ENCODE measurements around the gene AMOT.

Gene AMOT

DNA sequence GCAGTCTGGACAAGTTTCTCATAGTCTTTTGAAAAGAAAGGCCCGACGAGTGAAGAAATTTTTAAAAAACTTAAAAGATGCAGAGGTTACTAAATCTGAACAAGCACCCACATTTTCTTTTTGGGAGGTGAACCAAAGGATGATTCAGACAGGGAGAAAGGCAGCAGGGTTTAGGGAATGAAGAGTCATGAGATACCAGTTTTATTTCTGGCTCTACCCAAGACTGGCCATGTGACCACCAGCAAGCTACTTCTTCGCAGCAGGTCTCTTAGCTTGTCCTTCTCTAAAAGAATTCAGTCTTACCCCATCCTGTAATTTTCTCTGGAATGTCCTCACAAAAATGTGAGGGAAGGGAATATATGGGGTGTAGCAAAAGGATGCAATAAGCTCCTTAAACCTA lies 37.6 kb downstream of the AMOT start:
- DNase-seq, result no peak
- POLR2A ChIA-PET, result no interaction called here
- peaks cover 0 to 3% (median 0%) of the 10 kb centered on the region in 4 experiments for H3K4me1 ChIP-seq (ENCODE audit: control extremely low read depth in 1 of 4, control insufficient read depth in 4 of 4, insufficient read depth in 4 of 4, low read length in 3 of 4)

DNA sequence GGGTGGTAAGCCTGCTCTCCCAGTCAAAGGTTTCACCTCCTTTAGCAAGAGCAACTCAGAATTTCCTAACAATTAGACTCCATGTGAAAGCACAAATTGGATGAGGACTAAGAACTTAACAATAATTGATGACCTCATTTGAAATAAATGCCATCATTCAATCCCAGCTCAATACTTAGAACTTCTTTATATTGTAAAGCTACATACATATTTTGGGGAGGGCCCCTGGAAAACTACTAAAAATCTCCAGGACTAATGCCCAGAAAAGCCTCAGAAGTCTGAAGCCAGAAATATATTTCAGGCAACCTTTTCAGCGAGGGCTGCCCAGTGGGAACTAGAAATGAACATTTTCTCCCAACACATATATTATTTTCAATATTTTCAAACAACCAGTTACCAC lies 38.1 kb downstream of the AMOT start:
- Histone ChIP-seq H3K27ac (ENCODE audit: insufficient read depth in 1 of 2, low read depth in 1 of 2, low read length in 2 of 2, poor library complexity in 1 of 2, severe bottlenecking in 2 of 2) (no peak overlapping the region), H3K4me1 (ENCODE audit: control extremely low read depth in 1 of 4, control insufficient read depth in 4 of 4, insufficient read depth in 4 of 4, low read length in 3 of 4) (peaks cover 0 to 3% (median 0%) of the 10 kb centered on the region in 4 experiments), H3K4me3 (ENCODE audit: control insufficient read depth in 1 of 7, extremely low read depth in 1 of 7, insufficient read depth in 4 of 7, low read depth in 2 of 7, low read length in 6 of 7) (no peak overlapping the region), H3K27me3 (replicated peaks in 2 of 5; ENCODE audit: control insufficient read depth in 4 of 5, insufficient read depth in 5 of 5, low read length in 4 of 5) (peaks cover 0 to 2% (median 0%) of the 10 kb centered on the region in 5 experiments), H3K36me3 (ENCODE audit: control insufficient read depth in 4 of 4, insufficient read depth in 4 of 4, low read length in 3 of 4) (peaks cover 0 to 13% (median 1%) of the 10 kb centered on the region in 4 experiments), H3K9me3 (ENCODE audit: control extremely low read depth in 1 of 5, control insufficient read depth in 4 of 5, insufficient read depth in 2 of 5, low read depth in 1 of 5, low read length in 4 of 5) (peaks cover 0 to 2% (median 0%) of the 10 kb centered on the region in 5 experiments)
- no peak for DNase-seq
- POLR2A ChIA-PET, result no interaction called here
- CTCF ChIA-PET, result no interaction called here
- 78% methylated on average over 1 of the region's 1 CpG for WGBS (ENCODE audit: insufficient coverage)

More for the DNA sequence above, 37.6 kb downstream of the AMOT start:
- no peak overlapping the region for H3K27ac ChIP-seq (ENCODE audit: insufficient read depth in 1 of 2, low read depth in 1 of 2, low read length in 2 of 2, poor library complexity in 1 of 2, severe bottlenecking in 2 of 2)
- H3K9me3 ChIP-seq (ENCODE audit: control extremely low read depth in 1 of 5, control insufficient read depth in 4 of 5, insufficient read depth in 2 of 5, low read depth in 1 of 5, low read length in 4 of 5), result no peaks in the 10 kb centered on the region
- CTCF ChIA-PET, result no interaction called here
- peaks cover 0 to 2% (median 0%) of the 10 kb centered on the region in 5 experiments for H3K27me3 ChIP-seq (replicated peaks in 2 of 5; ENCODE audit: control insufficient read depth in 4 of 5, insufficient read depth in 5 of 5, low read length in 4 of 5)
- no peak overlapping the region for H3K4me3 ChIP-seq (ENCODE audit: control insufficient read depth in 1 of 7, extremely low read depth in 1 of 7, insufficient read depth in 4 of 7, low read depth in 2 of 7, low read length in 6 of 7)
- peaks cover 0 to 13% (median 1%) of the 10 kb centered on the region in 4 experiments for H3K36me3 ChIP-seq (ENCODE audit: control insufficient read depth in 4 of 4, insufficient read depth in 4 of 4, low read length in 3 of 4)
- no CpG with 5 or more reads among the region's 3 CpGs for WGBS (ENCODE audit: insufficient coverage)

- peaks cover 0 to 2% (median 0%) of the 10 kb centered on the region in 5 experiments for H3K27me3 ChIP-seq (replicated peaks in 2 of 5; ENCODE audit: control insufficient read depth in 4 of 5, insufficient read depth in 5 of 5, low read length in 4 of 5)
- peaks cover 0 to 13% (median 1%) of the 10 kb centered on the region in 4 experiments for H3K36me3 ChIP-seq (ENCODE audit: control insufficient read depth in 4 of 4, insufficient read depth in 4 of 4, low read length in 3 of 4)
- peaks cover 0 to 2% (median 0%) of the 10 kb centered on the region in 5 experiments for H3K9me3 ChIP-seq (ENCODE audit: control extremely low read depth in 1 of 5, control insufficient read depth in 4 of 5, insufficient read depth in 2 of 5, low read depth in 1 of 5, low read length in 4 of 5)
- ChIA-PET POLR2A (no interaction called here), CTCF (no interaction called here)
- DNase-seq, result no peak
- no peak overlapping the region for H3K4me3 ChIP-seq (ENCODE audit: control insufficient read depth in 1 of 7, extremely low read depth in 1 of 7, insufficient read depth in 4 of 7, low read depth in 2 of 7, low read length in 6 of 7)
- no peak overlapping the region for H3K27ac ChIP-seq (ENCODE audit: insufficient read depth in 1 of 2, low read depth in 1 of 2, low read length in 2 of 2, poor library complexity in 1 of 2, severe bottlenecking in 2 of 2)
- no peaks in the 10 kb centered on the region for H3K4me1 ChIP-seq (ENCODE audit: control extremely low read depth in 1 of 4, control insufficient read depth in 4 of 4, insufficient read depth in 4 of 4, low read length in 3 of 4)
- 67% methylated on average over 8 of the region's 12 CpGs for WGBS (ENCODE audit: insufficient coverage)
These were observed 39.5 kb downstream of the AMOT start for GRCh38 chrX:112800971-112801775.

DNA sequence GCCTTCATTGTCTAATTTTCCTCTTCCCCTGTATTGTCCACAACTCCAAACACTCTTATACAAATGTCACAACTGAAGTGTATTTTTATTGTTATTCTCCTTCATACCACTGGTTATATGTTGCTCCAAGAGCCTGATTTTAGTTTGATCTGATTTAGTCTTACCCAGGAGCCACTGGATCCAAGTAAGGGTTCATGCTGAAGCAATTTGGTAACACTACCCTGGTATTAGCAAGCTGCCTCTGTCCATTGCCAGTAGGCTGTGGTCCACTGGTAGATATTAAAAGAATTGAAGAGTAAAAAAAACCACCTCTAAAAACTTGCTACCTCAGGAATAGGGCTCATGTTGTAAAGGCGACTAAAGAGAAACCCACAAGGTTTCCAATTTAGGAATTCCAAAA lies 41.2 kb downstream of the AMOT start:
- no peak for DNase-seq
- no CpG with 5 or more reads among the region's 1 CpG for WGBS (ENCODE audit: insufficient coverage)
- Histone ChIP-seq H3K9me3 (ENCODE audit: control extremely low read depth in 1 of 5, control insufficient read depth in 4 of 5, insufficient read depth in 2 of 5, low read depth in 1 of 5, low read length in 4 of 5) (peaks cover 0 to 2% (median 0%) of the 10 kb centered on the region in 5 experiments), H3K4me1 (ENCODE audit: control extremely low read depth in 1 of 4, control insufficient read depth in 4 of 4, insufficient read depth in 4 of 4, low read length in 3 of 4) (no peaks in the 10 kb centered on the region), H3K36me3 (ENCODE audit: control insufficient read depth in 4 of 4, insufficient read depth in 4 of 4, low read length in 3 of 4) (peaks cover 0 to 13% (median 1%) of the 10 kb centered on the region in 4 experiments), H3K4me3 (ENCODE audit: control insufficient read depth in 1 of 7, extremely low read depth in 1 of 7, insufficient read depth in 4 of 7, low read depth in 2 of 7, low read length in 6 of 7) (no peak overlapping the region), H3K27me3 (replicated peaks in 2 of 5; ENCODE audit: control insufficient read depth in 4 of 5, insufficient read depth in 5 of 5, low read length in 4 of 5) (peaks cover 0 to 2% (median 0%) of the 10 kb centered on the region in 5 experiments), H3K27ac (ENCODE audit: insufficient read depth in 1 of 2, low read depth in 1 of 2, low read length in 2 of 2, poor library complexity in 1 of 2, severe bottlenecking in 2 of 2) (no peak overlapping the region)
- CTCF ChIA-PET, result no interaction called here
- POLR2A ChIA-PET, result no interaction called here

DNA sequence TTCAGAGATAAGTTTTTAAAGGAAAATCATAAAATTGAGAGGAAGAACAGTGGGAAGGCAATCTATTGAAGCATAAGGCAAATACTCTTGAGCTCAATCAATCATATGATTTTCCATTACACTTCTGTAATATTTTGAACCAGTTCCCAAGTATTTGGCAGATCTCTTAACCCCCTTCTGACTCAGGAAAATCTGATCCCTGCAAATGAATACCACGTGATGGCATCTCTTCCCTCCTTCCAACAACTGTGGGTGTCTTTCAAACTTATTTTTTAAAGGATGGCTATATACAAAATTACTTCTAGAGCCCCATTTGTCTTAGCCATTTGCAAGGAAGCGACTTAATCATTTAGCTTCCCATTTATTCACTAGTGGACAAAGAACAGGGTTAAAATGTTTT lies 41.9 kb downstream of the AMOT start:
- peaks cover 0 to 2% (median 0%) of the 10 kb centered on the region in 5 experiments for H3K27me3 ChIP-seq (replicated peaks in 2 of 5; ENCODE audit: control insufficient read depth in 4 of 5, insufficient read depth in 5 of 5, low read length in 4 of 5)
- whole genome bisulfite sequencing (ENCODE audit: insufficient coverage), result no CpG with 5 or more reads among the region's 2 CpGs
- no peak for DNase-seq
- ChIA-PET CTCF (no interaction called here), POLR2A (no interaction called here)
- H3K4me1 ChIP-seq (ENCODE audit: control extremely low read depth in 1 of 4, control insufficient read depth in 4 of 4, insufficient read depth in 4 of 4, low read length in 3 of 4), result no peaks in the 10 kb centered on the region
- H3K9me3 ChIP-seq (ENCODE audit: control extremely low read depth in 1 of 5, control insufficient read depth in 4 of 5, insufficient read depth in 2 of 5, low read depth in 1 of 5, low read length in 4 of 5), result peaks cover 0 to 2% (median 0%) of the 10 kb centered on the region in 5 experiments
- no peak overlapping the region for H3K4me3 ChIP-seq (ENCODE audit: control insufficient read depth in 1 of 7, extremely low read depth in 1 of 7, insufficient read depth in 4 of 7, low read depth in 2 of 7, low read length in 6 of 7)
- peaks cover 0 to 13% (median 1%) of the 10 kb centered on the region in 4 experiments for H3K36me3 ChIP-seq (ENCODE audit: control insufficient read depth in 4 of 4, insufficient read depth in 4 of 4, low read length in 3 of 4)
- H3K27ac ChIP-seq (ENCODE audit: insufficient read depth in 1 of 2, low read depth in 1 of 2, low read length in 2 of 2, poor library complexity in 1 of 2, severe bottlenecking in 2 of 2), result no peak overlapping the region

GRCh38 chrX:112789931-112790330 lies 50.7 kb downstream of the AMOT start:
- CTCF ChIA-PET, result no interaction called here
- WGBS (ENCODE audit: insufficient coverage), result 89% methylated on average over 4 of the region's 4 CpGs
- Histone ChIP-seq H3K36me3 (ENCODE audit: control insufficient read depth in 4 of 4, insufficient read depth in 4 of 4, low read length in 3 of 4) (peaks cover 0 to 4% (median 2%) of the 10 kb centered on the region in 4 experiments), H3K27ac (ENCODE audit: insufficient read depth in 1 of 2, low read depth in 1 of 2, low read length in 2 of 2, poor library complexity in 1 of 2, severe bottlenecking in 2 of 2) (no peak overlapping the region), H3K27me3 (replicated peaks in 2 of 5; ENCODE audit: control insufficient read depth in 4 of 5, insufficient read depth in 5 of 5, low read length in 4 of 5) (no peaks in the 10 kb centered on the region), H3K9me3 (ENCODE audit: control extremely low read depth in 1 of 5, control insufficient read depth in 4 of 5, insufficient read depth in 2 of 5, low read depth in 1 of 5, low read length in 4 of 5) (no peaks in the 10 kb centered on the region), H3K4me3 (ENCODE audit: control insufficient read depth in 1 of 7, extremely low read depth in 1 of 7, insufficient read depth in 4 of 7, low read depth in 2 of 7, low read length in 6 of 7) (no peak overlapping the region), H3K4me1 (ENCODE audit: control extremely low read depth in 1 of 4, control insufficient read depth in 4 of 4, insufficient read depth in 4 of 4, low read length in 3 of 4) (peaks cover 0 to 6% (median 1%) of the 10 kb centered on the region in 4 experiments)
- POLR2A ChIA-PET, result no interaction called here
- no peak for DNase-seq

DNA sequence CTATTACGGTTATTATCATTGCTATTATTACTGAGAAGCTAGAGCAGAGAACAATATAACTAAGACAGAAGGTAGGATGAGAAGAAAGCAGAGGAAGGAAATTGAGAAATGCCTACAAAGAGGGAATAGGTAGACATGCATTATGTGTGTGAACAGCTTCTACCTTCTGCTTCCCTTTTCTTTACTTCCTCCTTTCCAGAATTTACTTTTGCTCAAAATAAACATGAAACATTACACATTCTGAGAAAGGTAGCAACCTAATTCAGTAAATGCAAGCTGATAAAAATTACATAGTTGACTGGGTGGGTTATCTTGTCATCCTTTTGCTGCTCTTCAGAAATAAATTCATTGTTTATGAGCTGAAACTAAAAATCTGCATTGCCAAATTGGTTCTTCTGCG lies 54.6 kb downstream of the AMOT start:
- ChIA-PET POLR2A (no interaction called here), CTCF (no interaction called here)
- no peak overlapping the region for H3K27ac ChIP-seq (ENCODE audit: insufficient read depth in 1 of 2, low read depth in 1 of 2, low read length in 2 of 2, poor library complexity in 1 of 2, severe bottlenecking in 2 of 2)
- H3K4me3 ChIP-seq (ENCODE audit: control insufficient read depth in 1 of 7, extremely low read depth in 1 of 7, insufficient read depth in 4 of 7, low read depth in 2 of 7, low read length in 6 of 7), result no peak overlapping the region
- H3K4me1 ChIP-seq (ENCODE audit: control extremely low read depth in 1 of 4, control insufficient read depth in 4 of 4, insufficient read depth in 4 of 4, low read length in 3 of 4), result peaks cover 0 to 6% (median 1%) of the 10 kb centered on the region in 4 experiments
- peaks cover 0 to 9% (median 0%) of the 10 kb centered on the region in 4 experiments for H3K36me3 ChIP-seq (ENCODE audit: control insufficient read depth in 4 of 4, insufficient read depth in 4 of 4, low read length in 3 of 4)
- peak in 2 of 3 donors; percentile 2 to 6 for DNase-seq
- no CpG with 5 or more reads among the region's 2 CpGs for WGBS (ENCODE audit: insufficient coverage)
- no peaks in the 10 kb centered on the region for H3K9me3 ChIP-seq (ENCODE audit: control extremely low read depth in 1 of 5, control insufficient read depth in 4 of 5, insufficient read depth in 2 of 5, low read depth in 1 of 5, low read length in 4 of 5)
- H3K27me3 ChIP-seq (replicated peaks in 2 of 5; ENCODE audit: control insufficient read depth in 4 of 5, insufficient read depth in 5 of 5, low read length in 4 of 5), result no peaks in the 10 kb centered on the region
